Loucy (cell line): ENCODE data around the gene DERA.

Experiments used
- EZH2phosphoT487 ChIP-seq: fragments of 200-600 bp; IDR thresholded peaks from 2 replicates; pipeline ENCODE4 v1.6.1; 2018; ENCODE audit warnings: antibody characterized with exemption, mild to moderate bottlenecking, moderate library complexity, borderline replicate concordance
- TF ChIP-seq, protein P1 (sequence below): fragments of 200-600 bp; sonication (generic); conservative IDR thresholded peaks from 2 replicates; pipeline ENCODE4 v1.5.1; 2014; ENCODE audit warnings: mild to moderate bottlenecking, antibody characterized with exemption, low read length

GRCh38 chr12:15919418-15919817 is 8.3 kb downstream of the DERA start:
- TF ChIP-seq, protein P1, sequence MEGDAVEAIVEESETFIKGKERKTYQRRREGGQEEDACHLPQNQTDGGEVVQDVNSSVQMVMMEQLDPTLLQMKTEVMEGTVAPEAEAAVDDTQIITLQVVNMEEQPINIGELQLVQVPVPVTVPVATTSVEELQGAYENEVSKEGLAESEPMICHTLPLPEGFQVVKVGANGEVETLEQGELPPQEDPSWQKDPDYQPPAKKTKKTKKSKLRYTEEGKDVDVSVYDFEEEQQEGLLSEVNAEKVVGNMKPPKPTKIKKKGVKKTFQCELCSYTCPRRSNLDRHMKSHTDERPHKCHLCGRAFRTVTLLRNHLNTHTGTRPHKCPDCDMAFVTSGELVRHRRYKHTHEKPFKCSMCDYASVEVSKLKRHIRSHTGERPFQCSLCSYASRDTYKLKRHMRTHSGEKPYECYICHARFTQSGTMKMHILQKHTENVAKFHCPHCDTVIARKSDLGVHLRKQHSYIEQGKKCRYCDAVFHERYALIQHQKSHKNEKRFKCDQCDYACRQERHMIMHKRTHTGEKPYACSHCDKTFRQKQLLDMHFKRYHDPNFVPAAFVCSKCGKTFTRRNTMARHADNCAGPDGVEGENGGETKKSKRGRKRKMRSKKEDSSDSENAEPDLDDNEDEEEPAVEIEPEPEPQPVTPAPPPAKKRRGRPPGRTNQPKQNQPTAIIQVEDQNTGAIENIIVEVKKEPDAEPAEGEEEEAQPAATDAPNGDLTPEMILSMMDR: no peak
- TF ChIP-seq EZH2phosphoT487: no peak
